Measurements from ENCODE around the gene SHD.

The SHD gene

GRCh38 chr19:4257025-4257424 lies 22.0 kb upstream of the SHD start:
- Histone ChIP-seq H3K4me2 (no peak overlapping the region), H3K9ac (no peak overlapping the region), H3K4me3 (IDR thresholded peaks at IDR 0.05; ENCODE audit: insufficient read depth, low read depth, low read length) (no peak overlapping the region), H3K4me1 (ENCODE audit: low read depth, poor library complexity, severe bottlenecking) (no peaks in the 10 kb centered on the region), H3K36me3 (ENCODE audit: insufficient read depth) (no peaks in the 10 kb centered on the region; the same call in 1 of the 2 replicates), H3K27ac (no peak overlapping the region), H3K79me2 (ENCODE audit: insufficient read depth, low read depth) (no peaks in the 10 kb centered on the region), H4K20me1 (ENCODE audit: insufficient read depth) (no peaks in the 10 kb centered on the region), H2AFZ (ENCODE audit: low read depth) (no peak overlapping the region), H3K27me3 (ENCODE audit: insufficient read depth, low read depth) (no peaks in the 10 kb centered on the region)
- TF ChIP-seq, protein P1, sequence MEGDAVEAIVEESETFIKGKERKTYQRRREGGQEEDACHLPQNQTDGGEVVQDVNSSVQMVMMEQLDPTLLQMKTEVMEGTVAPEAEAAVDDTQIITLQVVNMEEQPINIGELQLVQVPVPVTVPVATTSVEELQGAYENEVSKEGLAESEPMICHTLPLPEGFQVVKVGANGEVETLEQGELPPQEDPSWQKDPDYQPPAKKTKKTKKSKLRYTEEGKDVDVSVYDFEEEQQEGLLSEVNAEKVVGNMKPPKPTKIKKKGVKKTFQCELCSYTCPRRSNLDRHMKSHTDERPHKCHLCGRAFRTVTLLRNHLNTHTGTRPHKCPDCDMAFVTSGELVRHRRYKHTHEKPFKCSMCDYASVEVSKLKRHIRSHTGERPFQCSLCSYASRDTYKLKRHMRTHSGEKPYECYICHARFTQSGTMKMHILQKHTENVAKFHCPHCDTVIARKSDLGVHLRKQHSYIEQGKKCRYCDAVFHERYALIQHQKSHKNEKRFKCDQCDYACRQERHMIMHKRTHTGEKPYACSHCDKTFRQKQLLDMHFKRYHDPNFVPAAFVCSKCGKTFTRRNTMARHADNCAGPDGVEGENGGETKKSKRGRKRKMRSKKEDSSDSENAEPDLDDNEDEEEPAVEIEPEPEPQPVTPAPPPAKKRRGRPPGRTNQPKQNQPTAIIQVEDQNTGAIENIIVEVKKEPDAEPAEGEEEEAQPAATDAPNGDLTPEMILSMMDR (conservative IDR thresholded peaks at IDR 0.05; ENCODE audit: low read depth, low read length): no peak

GRCh38 chr19:4258181-4258580 lies 20.9 kb upstream of the SHD start:
- no peak overlapping the region for H3K4me3 ChIP-seq (IDR thresholded peaks at IDR 0.05; ENCODE audit: insufficient read depth, low read depth, low read length)
- H3K9ac ChIP-seq: no peak overlapping the region
- H2AFZ ChIP-seq (ENCODE audit: low read depth): no peak overlapping the region
- H3K4me2 ChIP-seq: no peak overlapping the region
- no peaks in the 10 kb centered on the region for H3K4me1 ChIP-seq (ENCODE audit: low read depth, poor library complexity, severe bottlenecking)
- H4K20me1 ChIP-seq (ENCODE audit: insufficient read depth): no peaks in the 10 kb centered on the region
- H3K36me3 ChIP-seq (ENCODE audit: insufficient read depth): no peaks in the 10 kb centered on the region; the same call in 1 of the 2 replicates
- no peaks in the 10 kb centered on the region for H3K27me3 ChIP-seq (ENCODE audit: insufficient read depth, low read depth)
- H3K79me2 ChIP-seq (ENCODE audit: insufficient read depth, low read depth): no peaks in the 10 kb centered on the region
- TF ChIP-seq, protein P1 (conservative IDR thresholded peaks at IDR 0.05; ENCODE audit: low read depth, low read length): no peak
- H3K27ac ChIP-seq: no peak overlapping the region

- Histone ChIP-seq H3K27ac (no peak overlapping the region), H3K4me3 (IDR thresholded peaks at IDR 0.05; ENCODE audit: insufficient read depth, low read depth, low read length) (no peak overlapping the region), H3K4me1 (ENCODE audit: low read depth, poor library complexity, severe bottlenecking) (no peaks in the 10 kb centered on the region), H3K27me3 (ENCODE audit: insufficient read depth, low read depth) (no peaks in the 10 kb centered on the region), H3K79me2 (ENCODE audit: insufficient read depth, low read depth) (no peaks in the 10 kb centered on the region), H3K4me2 (no peak overlapping the region), H3K9ac (no peak overlapping the region), H3K36me3 (ENCODE audit: insufficient read depth) (no peaks in the 10 kb centered on the region), H2AFZ (ENCODE audit: low read depth) (no peak overlapping the region), H4K20me1 (ENCODE audit: insufficient read depth) (no peaks in the 10 kb centered on the region)
- TF ChIP-seq, protein P1 (conservative IDR thresholded peaks at IDR 0.05; ENCODE audit: low read depth, low read length): no peak
Observed at GRCh38 chr19:4260613-4261191, 18.4 kb upstream of the SHD start.

DNA sequence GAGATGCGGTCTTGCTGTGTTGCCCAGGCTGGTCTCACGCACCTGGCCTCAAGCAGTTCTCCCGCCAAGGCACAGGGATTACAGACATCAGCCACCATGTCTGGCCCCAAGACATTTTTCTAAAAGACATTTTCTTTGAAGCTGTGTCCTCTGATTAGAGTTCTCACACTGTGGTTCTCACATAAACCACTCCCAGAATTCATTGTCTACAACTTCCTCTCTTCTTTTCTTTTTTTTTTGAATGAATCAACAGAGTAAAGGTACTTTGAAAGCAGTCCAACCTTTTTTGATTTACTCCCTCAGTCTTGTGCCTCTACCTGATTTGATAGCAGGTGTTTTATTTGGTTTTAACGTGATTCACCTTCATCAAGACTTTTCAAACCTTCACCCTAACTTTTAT lies 14.3 kb upstream of the SHD start:
- Histone ChIP-seq H3K9ac (no peak overlapping the region), H3K36me3 (ENCODE audit: insufficient read depth) (no peaks in the 10 kb centered on the region), H4K20me1 (ENCODE audit: insufficient read depth) (no peaks in the 10 kb centered on the region), H3K4me3 (IDR thresholded peaks at IDR 0.05; ENCODE audit: insufficient read depth, low read depth, low read length) (no peak overlapping the region), H3K4me2 (no peak overlapping the region), H2AFZ (ENCODE audit: low read depth) (no peak overlapping the region), H3K79me2 (ENCODE audit: insufficient read depth, low read depth) (no peaks in the 10 kb centered on the region), H3K4me1 (ENCODE audit: low read depth, poor library complexity, severe bottlenecking) (no peaks in the 10 kb centered on the region), H3K27me3 (ENCODE audit: insufficient read depth, low read depth) (no peaks in the 10 kb centered on the region), H3K27ac (no peak overlapping the region)
- TF ChIP-seq, protein P1 (conservative IDR thresholded peaks at IDR 0.05; ENCODE audit: low read depth, low read length): no peak

All from KMS-11 (cell line).